Urinary bladder (tissue), 4 donors: ENCODE results near the gene PPP2R2D. TPM values are rescaled to one million over a fixed set of nuclear protein-coding genes. Genes with fewer than 3 reads are reported as not detected.

ENCODE experiments used
- DNase-seq: peaks from one replicate; pipeline ENCODE4 v3.0.0-alpha.2; 2015; ENCODE audit errors: extremely low spot score
- H3K27ac ChIP-seq: one replicate; pipeline ENCODE4 v1.5.1; 2013; ENCODE audit warnings: low read depth, mild to moderate bottlenecking, moderate library complexity
- H3K36me3 ChIP-seq: one replicate; pipeline ENCODE4 v1.6.1; 2013; ENCODE audit warnings: mild to moderate bottlenecking, moderate library complexity; ENCODE audit not compliant: insufficient read depth
- H3K4me1 ChIP-seq: one replicate; pipeline ENCODE4 v1.6.1; 2013; ENCODE audit warnings: mild to moderate bottlenecking, moderate library complexity; ENCODE audit not compliant: insufficient read depth
- H3K4me3 ChIP-seq: one replicate; pipeline ENCODE4 v1.5.1; 2013; ENCODE audit warnings: low read depth, low read length
- WGBS: extraction: QIAGEN DNeasy Blood & Tissue Kit; methylation state at CpG from one replicate; pipeline ENCODE4 v1.1.7; 2013; 5-methylcytosine and 5-hydroxymethylcytosine counted together
- polyA plus RNA-seq: library from polyadenylated mRNA; stranded (reverse); fragments of 200-250 nt; gene quantifications from one replicate; pipeline ENCODE4 v1.2.3, GENCODE V29; 2013
- total RNA-seq: library from RNA; depleted of rRNA; stranded (reverse); fragments of >200 nt; gene quantifications from one replicate; pipeline ENCODE4 v1.2.3, GENCODE V29; 2014
- donor health status: healthy with polysubstance abuse.
- donor health status: healthy.

Gene PPP2R2D
- total RNA-seq (44.7 TPM), polyA plus RNA-seq (25.1 TPM)

DNA sequence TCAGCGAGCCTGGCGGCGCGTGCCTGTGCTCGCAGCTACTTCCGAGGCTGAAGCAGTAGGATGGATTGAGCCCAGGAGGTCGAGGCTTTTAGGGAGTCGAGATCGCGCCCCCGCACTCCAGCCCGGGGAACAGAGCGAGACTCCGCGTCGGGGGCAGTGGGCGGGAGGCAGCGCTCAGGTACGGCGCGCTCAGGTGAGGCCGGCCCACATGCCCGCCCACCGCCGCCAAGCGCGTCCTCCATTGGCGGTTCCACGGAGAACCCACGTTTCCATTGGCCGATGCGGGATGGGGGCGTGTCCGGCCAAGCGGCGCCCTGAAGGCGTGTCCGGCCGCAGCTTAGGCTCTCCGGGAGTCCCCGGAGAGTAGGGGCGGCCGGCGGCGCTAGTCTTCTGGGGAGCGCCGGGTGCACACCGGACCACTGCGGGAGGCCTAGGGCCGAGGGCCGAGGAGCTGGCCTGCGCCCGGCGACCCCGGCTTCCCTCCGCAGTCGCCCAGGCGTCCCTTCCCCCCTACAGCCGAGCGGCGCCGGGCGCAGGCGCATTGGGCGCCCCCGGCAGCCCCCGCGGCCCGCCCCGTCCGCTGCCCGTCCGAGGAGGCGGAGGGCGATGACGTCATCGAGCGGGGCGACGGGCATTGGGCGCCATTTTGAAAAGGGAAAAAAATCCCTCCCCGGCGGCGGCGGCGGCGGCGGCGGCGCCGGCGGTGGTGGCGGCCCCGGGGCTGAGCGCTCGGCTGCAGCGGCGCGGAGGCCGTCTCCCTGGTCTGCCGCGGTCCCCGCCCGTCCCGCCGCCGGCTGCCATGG, at the start of gene PPP2R2D:
Gene PPP2R2D, plus strand, starts transcription at position 659 of the 803 bp plus-strand sequence. Its CDS starts 141 bp downstream, at position 800.
- Histone ChIP-seq H3K27ac (peak within 1 kb of the TSS; percentile 91), H3K4me3 (peak within 1 kb of the TSS; percentile 99), H3K4me1 (peaks cover 2% of the 10 kb centered on the region), H3K36me3 (no peaks in the 10 kb centered on the region)
- under 1% methylated on average over 105 of the region's 107 CpGs for WGBS
- peak; percentile 85 for DNase-seq

DNA sequence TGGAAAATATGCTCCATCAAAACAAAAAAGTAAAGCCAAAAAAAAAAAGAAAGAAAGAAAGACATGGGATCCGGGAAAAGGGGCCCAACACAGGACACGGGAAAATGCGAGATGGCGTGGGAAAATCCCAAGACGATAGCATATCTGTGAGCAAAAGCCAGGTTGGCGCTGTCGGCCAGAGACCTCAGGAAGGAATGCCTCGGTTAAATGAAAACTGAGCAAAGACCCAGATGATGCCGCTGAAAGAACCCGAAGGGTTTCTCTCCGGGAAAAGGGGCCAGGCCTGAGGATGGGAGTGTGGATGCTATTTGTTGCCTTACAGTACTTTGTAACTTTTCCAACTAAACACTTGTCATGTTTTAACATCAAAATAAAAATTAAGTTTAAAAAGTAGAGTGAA, 49.5 kb upstream of the PPP2R2D start:
- Histone ChIP-seq H3K4me3 (no peak overlapping the region), H3K4me1 (no peaks in the 10 kb centered on the region), H3K36me3 (no peaks in the 10 kb centered on the region), H3K27ac (no peak overlapping the region)
- no peak for DNase-seq
- 88% methylated on average over 11 of the region's 11 CpGs for WGBS

DNA sequence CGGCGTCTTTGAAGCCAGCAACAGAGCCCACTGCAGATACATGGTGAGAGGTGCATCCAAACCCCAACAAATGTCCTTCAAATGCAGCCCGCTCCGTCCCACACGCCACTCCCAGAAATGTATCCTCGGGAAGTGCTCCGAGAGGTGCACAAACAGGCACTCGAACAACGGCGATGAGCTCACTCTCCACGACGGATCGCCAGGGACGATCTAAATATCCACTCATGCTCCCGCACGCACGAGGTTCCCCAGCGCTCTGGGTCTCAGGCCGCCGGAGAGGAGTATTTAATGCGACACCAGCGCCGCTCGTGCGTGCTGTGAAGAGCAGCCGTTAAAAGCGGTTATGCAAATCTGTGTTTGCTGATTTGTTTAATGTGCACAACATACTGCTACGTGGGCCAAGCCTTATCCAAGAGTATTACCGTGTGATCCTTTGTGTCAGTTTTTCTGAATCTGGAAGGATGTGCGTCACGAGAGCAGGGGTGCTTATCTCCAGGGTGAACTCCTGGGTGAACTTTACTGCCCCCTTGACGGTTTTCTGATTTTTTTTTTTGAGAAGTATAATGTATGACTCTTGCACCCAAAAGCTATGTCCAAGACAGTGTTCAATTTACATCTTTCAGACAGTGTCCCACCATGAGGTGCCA, 48.5 kb upstream of the PPP2R2D start:
- H3K36me3 ChIP-seq = no peaks in the 10 kb centered on the region
- H3K4me3 ChIP-seq = no peak overlapping the region
- WGBS = 94% methylated on average over 32 of the region's 32 CpGs
- DNase-seq = no peak
- H3K4me1 ChIP-seq = no peaks in the 10 kb centered on the region
- no peak overlapping the region for H3K27ac ChIP-seq

DNA sequence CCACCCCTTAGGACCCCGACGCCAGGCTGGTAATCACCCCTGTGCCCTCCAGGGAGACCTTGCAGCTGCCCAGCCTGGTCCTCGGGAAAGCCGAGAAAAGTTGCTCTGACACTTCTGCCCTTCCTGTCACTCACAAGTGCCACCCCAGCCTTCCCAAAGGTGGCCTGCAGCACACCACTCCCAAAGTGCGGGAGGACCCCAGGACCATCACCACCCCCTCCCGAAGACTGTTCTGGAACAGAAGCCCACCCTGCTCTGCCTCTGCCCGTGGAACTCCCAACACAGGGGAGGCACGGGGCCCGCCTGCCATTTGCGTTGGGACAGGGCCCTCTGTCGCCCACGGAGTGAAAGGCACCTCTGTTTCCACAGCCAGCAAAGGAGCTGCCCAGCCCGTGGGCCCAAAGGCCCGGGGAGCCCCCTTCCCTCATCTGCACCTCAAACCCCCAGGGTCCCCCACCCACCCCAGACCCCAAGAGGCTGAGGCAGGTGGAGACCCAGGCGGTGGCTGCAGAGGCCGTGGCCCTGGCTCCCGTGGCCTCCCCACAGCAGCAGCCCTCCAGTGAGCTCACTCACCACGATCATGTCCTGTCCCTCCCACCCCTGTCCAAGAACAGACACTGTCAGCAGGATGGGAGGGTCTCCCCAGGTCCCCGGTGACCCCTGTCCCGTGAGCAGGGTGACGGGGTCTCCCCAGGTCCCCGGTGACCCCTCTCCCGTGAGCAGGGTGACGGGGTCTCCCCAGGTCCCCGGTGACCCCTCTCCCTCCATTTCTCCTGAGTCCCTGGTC, 47.8 kb upstream of the PPP2R2D start:
- H3K36me3 ChIP-seq = no peaks in the 10 kb centered on the region
- no peak for DNase-seq
- H3K27ac ChIP-seq = no peak overlapping the region
- no peak overlapping the region for H3K4me3 ChIP-seq
- WGBS = 90% methylated on average over 25 of the region's 25 CpGs
- H3K4me1 ChIP-seq = no peaks in the 10 kb centered on the region

DNA sequence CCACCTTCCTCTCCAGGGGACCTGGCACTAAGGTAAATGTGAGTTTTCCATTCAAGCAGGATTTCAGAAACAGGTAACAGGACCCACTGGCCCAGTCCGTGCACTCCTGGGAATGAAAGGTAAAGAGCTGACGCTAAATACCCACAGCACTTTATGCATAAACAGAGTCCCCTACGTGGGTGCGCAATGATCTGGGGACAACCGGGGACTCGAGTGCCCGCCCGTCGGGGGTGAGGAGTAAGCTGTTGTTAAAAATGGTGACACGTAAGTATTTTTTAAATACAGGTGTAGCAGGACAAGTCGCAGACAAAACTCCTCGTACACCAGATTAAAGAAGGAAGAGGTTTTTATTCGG, 47.2 kb upstream of the PPP2R2D start:
- H3K27ac ChIP-seq = no peak overlapping the region
- H3K4me3 ChIP-seq = no peak overlapping the region
- no peaks in the 10 kb centered on the region for H3K4me1 ChIP-seq
- H3K36me3 ChIP-seq = no peaks in the 10 kb centered on the region
- 88% methylated on average over 13 of the region's 13 CpGs for WGBS
- no peak for DNase-seq

DNA sequence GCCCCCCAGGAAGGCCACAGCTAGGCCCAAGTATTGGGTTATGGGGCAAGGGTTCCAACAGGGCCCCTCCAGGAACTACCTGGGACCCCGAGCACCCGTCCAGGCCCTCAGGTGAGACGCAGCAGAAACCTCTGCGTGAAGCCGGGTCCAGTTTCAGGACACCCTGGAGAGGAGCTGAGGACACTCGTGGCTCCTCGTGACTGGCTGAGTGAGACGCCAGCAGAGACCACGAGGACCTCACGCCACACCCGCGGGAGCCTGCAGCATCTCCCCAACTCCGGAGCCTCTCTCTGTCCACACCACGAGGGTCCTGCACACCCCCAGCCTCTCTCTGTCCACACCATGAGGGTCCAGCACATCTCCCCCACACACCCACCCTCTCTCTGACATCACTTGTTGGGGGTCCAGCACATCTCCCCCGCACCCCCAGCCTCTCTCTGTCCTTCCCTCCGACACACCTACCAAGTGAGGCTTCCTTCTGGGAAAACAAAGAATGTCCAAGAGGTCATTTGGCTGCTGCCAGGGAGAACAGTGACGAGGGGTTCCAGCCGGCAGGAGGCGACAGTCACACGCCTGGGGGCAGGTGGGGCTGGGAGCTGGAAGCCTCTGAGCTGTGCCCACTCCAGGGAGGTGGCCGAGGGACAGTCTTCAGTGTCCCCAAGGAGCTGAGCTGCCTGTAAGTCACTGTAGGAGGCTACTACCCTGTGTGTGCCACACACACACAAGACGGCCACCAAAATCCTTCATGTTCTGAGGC, 46.1 kb upstream of the PPP2R2D start:
- H3K4me3 ChIP-seq = no peak overlapping the region
- DNase-seq = no peak
- no peaks in the 10 kb centered on the region for H3K4me1 ChIP-seq
- 84% methylated on average over 22 of the region's 22 CpGs for WGBS
- H3K27ac ChIP-seq = no peak overlapping the region
- no peaks in the 10 kb centered on the region for H3K36me3 ChIP-seq

DNA sequence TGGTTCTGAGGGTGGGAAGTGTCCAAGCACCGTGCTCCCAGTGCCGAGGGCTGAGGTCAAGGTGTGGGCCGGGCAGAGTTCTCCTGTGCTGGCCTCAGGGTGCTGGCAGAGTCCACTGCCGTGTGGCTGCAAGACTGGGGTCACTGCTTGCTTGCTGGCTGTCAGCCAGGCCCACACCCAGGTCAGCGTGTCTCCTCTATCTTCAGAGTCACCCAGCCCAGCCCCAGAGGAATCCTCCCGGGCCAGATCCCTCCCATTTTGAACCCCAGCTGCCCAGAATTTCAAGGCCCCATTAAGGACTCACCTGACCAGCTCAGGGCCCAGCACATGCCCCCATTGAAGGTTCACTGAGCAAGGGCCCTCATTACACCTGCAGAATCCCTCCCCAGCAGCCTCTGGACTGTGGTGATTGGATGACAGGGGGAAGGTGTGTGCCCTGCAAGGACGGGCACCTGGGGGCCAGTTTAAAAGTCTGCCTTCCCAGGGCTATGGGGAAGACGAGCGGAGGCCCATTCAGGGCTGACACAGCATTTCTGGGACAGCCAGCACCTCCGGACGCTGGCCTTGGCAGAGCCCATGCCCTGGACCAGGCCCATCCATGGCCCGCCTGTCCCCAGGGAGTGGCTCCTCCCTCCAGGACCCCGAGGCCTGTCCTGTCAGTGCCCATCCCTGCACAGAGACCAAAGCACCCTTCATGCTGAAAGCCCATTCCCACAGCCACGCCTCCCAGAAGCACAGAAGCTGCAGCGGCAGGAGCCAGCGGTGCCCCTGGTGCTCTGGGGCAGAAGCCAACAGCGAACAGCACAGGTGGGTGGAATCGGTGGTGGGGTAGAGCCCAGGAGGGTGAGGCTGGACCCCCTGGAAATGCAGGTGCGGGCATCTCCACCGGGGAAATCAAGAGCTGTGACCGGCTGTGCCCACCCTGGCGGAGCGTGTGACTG, 45.1 kb upstream of the PPP2R2D start:
- Histone ChIP-seq H3K27ac (no peak overlapping the region), H3K36me3 (no peaks in the 10 kb centered on the region), H3K4me1 (no peaks in the 10 kb centered on the region), H3K4me3 (no peak overlapping the region)
- no peak for DNase-seq
- WGBS = 84% methylated on average over 23 of the region's 23 CpGs

DNA sequence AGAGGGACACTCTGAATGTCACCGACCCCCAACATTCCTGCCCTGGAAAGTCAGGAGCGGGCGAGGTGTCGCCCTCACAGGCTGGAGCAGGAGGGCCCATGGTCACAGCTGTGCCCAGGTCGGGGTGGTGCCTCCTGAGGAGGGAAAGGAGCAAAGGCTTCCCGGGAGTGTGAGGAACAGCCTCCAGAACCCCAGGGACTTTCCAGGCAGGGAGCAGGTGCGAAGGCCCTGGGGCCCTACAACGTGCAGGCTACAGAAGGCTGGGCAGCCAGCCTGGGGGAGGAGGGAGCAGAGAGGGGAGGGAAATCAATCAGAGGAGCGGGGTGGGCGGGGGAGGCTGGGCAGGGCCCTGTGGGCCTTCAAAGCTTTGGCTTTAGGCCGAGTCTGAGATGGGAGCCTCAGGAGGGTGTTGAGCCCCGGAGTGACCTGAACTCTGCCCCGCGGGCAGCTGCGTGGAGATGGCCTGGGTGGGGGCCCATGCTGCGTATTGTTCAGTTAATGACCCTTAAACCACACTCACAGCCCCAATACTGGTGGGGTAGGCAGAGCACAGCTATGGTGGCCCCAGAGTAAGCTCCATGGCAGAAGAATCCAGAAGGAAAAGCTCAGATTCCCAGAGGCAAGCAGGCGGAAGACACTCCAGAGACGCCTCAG, 44.2 kb upstream of the PPP2R2D start:
- Histone ChIP-seq H3K4me1 (no peaks in the 10 kb centered on the region), H3K4me3 (no peak overlapping the region), H3K27ac (no peak overlapping the region), H3K36me3 (no peaks in the 10 kb centered on the region)
- no peak for DNase-seq
- 82% methylated on average over 18 of the region's 18 CpGs for WGBS

DNA sequence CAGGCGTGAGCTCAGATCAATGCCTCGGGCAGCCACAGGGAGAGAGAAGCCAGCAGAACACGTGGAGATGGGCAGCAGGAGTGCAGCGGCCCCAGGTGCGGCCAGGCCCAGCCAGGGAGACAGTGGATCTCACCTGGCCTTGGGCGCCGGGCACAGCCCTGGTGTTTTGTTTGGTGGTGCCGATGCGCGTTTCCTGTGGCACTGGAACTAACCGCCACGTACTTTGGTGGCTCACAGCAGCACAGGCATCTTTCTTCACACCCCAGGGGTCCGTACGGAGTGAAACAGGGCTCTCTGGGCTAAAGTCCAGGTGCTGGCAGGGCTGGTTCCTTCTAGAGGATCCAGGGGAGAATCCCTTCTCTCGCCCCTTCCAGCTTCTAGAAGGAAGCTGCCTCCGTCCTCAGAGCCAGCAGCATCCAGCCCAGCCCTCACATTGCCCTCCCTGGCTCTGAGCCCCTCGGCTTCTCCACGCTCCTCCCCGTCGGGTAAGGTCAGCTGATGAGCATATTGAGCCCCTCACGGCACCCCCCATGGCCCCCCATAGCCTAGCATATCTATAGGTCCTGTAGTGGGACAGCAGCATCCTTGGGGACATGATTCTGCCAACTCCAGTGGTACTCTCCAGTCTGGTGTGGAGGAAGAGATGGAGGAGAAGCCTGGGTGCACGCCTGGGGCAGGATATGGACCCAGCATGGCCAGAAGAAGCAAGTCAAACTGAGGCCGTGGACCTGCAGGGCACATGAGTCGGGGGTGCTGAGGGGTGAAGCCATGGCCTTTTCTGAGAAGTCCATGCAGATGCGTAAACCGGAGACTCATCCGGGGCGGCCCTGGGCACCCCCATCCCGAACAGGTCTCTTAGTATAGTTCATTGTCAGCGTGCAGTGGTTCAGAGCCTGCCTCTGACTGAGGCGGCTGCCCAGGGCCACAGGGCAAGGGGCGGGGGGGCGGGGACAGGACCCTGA, 43.4 kb upstream of the PPP2R2D start:
- Histone ChIP-seq H3K4me1 (no peaks in the 10 kb centered on the region), H3K4me3 (no peak overlapping the region), H3K36me3 (no peaks in the 10 kb centered on the region), H3K27ac (no peak overlapping the region)
- 81% methylated on average over 33 of the region's 33 CpGs for WGBS
- no peak for DNase-seq

DNA sequence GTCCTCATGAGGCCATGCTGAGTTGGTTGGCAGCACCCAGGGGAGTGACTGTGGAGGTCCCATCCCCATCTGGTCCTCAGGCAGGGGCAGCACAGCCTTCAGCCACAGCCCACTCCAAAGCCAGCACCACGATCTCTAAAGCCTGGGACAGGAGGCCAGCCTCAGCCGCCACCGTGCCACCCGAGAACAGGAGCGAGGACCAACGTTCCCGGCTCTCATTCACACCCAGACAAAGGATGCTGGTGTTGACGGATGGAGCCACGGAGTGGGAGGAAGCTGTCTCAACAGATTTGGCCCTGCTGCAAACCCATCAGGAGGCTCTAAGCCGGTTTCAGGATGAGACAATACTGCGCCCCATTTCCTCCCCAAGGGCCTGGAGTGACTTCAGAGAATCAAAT, 42.7 kb upstream of the PPP2R2D start:
- no peak for DNase-seq
- Histone ChIP-seq H3K27ac (no peak overlapping the region), H3K36me3 (no peaks in the 10 kb centered on the region), H3K4me1 (no peaks in the 10 kb centered on the region), H3K4me3 (no peak overlapping the region)
- 78% methylated on average over 11 of the region's 11 CpGs for WGBS

DNA sequence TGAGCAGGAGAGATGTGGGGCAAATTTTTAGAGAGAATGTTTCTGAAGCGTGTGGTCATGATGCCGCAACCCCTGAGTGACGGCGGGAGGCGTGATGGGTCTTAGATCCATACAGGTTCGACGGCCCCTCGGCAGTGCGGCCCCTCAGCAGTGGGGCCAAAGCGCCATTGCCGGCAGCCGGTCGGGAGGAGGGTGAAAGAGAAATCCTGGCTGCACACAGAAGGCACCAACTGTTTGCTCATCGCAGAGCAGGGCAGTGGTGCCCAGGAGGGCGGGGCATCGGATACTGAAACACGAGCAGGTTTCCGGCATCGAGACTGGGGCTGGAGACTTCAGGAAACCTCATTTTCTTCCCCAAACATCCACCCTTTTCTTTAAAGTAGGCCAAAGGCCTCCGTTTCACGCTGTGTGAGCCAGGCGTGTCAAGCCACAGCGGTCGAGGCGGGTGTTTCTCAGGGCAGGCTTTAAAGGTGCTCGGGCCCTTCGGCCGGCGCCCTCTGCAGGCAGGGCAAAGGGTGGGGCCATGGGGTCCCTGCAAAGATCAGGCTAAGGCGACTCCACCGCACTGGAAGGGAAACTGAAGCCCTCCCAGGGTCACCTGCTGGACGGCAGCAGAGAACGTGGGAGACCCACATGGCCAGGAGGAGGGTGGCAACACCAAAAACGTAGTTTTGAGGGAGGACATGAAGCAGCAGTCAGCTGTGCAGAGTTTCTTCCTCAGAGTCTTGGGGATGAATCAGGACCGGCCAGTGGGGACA, 42.0 kb upstream of the PPP2R2D start:
- Histone ChIP-seq H3K4me1 (no peaks in the 10 kb centered on the region), H3K27ac (no peak overlapping the region), H3K4me3 (no peak overlapping the region), H3K36me3 (no peaks in the 10 kb centered on the region)
- 88% methylated on average over 35 of the region's 35 CpGs for WGBS
- no peak for DNase-seq
